Ishikawa (cell line): Measurements from ENCODE around the gene NOL4L.

Experiments used
- CEBPB ChIP-seq: IDR thresholded peaks from 2 replicates; pipeline ENCODE4 v1.6.1; 2012
- CREB1 ChIP-seq: IDR thresholded peaks from 2 replicates; pipeline ENCODE4 v1.6.1; 2012; ENCODE audit warnings: low read depth
- EGR1 ChIP-seq: IDR thresholded peaks from 2 replicates; pipeline ENCODE4 v1.6.1; 2012
- EP300 ChIP-seq: IDR thresholded peaks from 2 replicates; pipeline ENCODE4 v1.6.1; 2012; ENCODE audit warnings: borderline replicate concordance
- NFIC ChIP-seq: IDR thresholded peaks from 2 replicates; pipeline ENCODE4 v1.6.1; 2012
- RAD21 ChIP-seq: IDR thresholded peaks from 2 replicates; pipeline ENCODE4 v1.6.1; 2012; ENCODE audit warnings: low read depth
- TAF1 ChIP-seq: IDR thresholded peaks from 2 replicates; pipeline ENCODE4 v1.6.1; 2012; ENCODE audit warnings: low read depth, mild to moderate bottlenecking
- TCF12 ChIP-seq: IDR thresholded peaks from 2 replicates; pipeline ENCODE4 v1.6.1; 2012; ENCODE audit warnings: low read depth
- TEAD4 ChIP-seq: IDR thresholded peaks from 2 replicates; pipeline ENCODE4 v1.6.1; 2012
- YY1 ChIP-seq: IDR thresholded peaks from 2 replicates; pipeline ENCODE4 v1.6.1; 2012; ENCODE audit warnings: low read depth
- ZBTB7A ChIP-seq: IDR thresholded peaks from 2 replicates; pipeline ENCODE4 v1.6.1; 2012; ENCODE audit warnings: low read depth
- TF ChIP-seq, protein P1 (sequence below): IDR thresholded peaks from 2 replicates; pipeline ENCODE4 v1.6.1; 2012
- TF ChIP-seq, protein P2 (sequence below): IDR thresholded peaks from 2 replicates; pipeline ENCODE4 v1.6.1; 2012; ENCODE audit warnings: low read depth, mild to moderate bottlenecking
- TF ChIP-seq, protein P3 (sequence below): IDR thresholded peaks from 2 replicates; pipeline ENCODE4 v1.6.1; 2012

DNA sequence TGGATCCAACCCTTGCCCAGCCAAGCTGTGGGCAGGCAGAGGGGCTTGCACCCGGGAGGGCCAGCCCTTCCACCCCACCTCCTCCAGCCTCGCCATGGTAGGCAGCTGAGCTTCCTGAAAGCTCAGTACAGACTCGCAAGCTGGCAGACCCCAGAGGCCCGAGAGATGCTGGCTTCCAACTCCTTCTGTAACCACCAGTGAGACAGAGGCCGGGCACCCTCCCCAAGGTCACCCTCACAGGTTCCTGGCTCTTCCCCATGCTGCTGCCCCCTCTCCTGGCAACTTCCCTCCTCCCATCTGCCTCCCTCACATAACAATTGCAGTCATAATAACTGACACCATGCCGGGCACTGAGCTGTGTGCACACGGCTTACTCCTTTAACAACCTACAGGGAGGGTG is 26.2 kb upstream of the NOL4L start:
- no peak for TF ChIP-seq CEBPB
- TF ChIP-seq, protein P1, sequence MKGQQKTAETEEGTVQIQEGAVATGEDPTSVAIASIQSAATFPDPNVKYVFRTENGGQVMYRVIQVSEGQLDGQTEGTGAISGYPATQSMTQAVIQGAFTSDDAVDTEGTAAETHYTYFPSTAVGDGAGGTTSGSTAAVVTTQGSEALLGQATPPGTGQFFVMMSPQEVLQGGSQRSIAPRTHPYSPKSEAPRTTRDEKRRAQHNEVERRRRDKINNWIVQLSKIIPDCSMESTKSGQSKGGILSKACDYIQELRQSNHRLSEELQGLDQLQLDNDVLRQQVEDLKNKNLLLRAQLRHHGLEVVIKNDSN = no peak
- no peak for TF ChIP-seq RAD21
- TF ChIP-seq EP300 = no peak
- TF ChIP-seq, protein P2, sequence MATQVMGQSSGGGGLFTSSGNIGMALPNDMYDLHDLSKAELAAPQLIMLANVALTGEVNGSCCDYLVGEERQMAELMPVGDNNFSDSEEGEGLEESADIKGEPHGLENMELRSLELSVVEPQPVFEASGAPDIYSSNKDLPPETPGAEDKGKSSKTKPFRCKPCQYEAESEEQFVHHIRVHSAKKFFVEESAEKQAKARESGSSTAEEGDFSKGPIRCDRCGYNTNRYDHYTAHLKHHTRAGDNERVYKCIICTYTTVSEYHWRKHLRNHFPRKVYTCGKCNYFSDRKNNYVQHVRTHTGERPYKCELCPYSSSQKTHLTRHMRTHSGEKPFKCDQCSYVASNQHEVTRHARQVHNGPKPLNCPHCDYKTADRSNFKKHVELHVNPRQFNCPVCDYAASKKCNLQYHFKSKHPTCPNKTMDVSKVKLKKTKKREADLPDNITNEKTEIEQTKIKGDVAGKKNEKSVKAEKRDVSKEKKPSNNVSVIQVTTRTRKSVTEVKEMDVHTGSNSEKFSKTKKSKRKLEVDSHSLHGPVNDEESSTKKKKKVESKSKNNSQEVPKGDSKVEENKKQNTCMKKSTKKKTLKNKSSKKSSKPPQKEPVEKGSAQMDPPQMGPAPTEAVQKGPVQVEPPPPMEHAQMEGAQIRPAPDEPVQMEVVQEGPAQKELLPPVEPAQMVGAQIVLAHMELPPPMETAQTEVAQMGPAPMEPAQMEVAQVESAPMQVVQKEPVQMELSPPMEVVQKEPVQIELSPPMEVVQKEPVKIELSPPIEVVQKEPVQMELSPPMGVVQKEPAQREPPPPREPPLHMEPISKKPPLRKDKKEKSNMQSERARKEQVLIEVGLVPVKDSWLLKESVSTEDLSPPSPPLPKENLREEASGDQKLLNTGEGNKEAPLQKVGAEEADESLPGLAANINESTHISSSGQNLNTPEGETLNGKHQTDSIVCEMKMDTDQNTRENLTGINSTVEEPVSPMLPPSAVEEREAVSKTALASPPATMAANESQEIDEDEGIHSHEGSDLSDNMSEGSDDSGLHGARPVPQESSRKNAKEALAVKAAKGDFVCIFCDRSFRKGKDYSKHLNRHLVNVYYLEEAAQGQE = no peak
- no peak for TF ChIP-seq YY1
- no peak for TF ChIP-seq NFIC
- no peak for TF ChIP-seq CREB1
- TF ChIP-seq, protein P3, sequence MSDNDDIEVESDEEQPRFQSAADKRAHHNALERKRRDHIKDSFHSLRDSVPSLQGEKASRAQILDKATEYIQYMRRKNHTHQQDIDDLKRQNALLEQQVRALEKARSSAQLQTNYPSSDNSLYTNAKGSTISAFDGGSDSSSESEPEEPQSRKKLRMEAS = no peak
- TF ChIP-seq EGR1 = no peak
- TF ChIP-seq TCF12 = no peak
- no peak for TF ChIP-seq ZBTB7A
- TF ChIP-seq TAF1 = no peak
- no peak for TF ChIP-seq TEAD4
